ENCODE results near the gene SMCHD1. TPM values are rescaled to one million over a fixed set of nuclear protein-coding genes. Genes with fewer than 3 reads are reported as not detected.

The SMCHD1 gene
- total RNA-seq, 1 donor from 2014 or later = 29.7 TPM

DNA sequence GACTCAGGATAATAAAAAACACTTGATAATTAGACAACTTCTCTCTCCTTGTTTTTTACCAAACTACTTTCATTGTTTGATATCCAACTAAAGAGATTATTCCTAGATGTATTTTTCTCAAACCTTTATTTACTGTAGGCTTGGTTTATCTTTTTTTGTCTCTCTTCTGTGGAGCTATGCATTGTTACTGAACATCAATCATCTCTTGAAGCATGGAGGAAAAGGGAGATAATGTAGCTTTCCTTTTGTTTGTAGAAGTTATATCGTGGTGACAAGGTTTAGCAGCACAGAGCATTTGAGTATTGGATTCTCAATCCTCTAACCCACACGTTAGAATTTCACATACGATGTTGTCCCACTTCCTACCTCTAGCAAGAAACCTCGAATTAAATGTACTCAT lies 41.7 kb downstream of the SMCHD1 start:
- no peaks in the 10 kb centered on the region for H3K4me1 ChIP-seq (ENCODE audit: insufficient read depth, low read length)
- no peak overlapping the region for H2AFZ ChIP-seq (ENCODE audit: low read depth, low read length)
- peaks cover 11% of the 10 kb centered on the region for H3K79me2 ChIP-seq (ENCODE audit: insufficient read depth, low read length)
- H3K9me3 ChIP-seq (ENCODE audit: insufficient read depth, low read depth, low read length) = no peaks in the 10 kb centered on the region
- H3K27ac ChIP-seq (ENCODE audit: low read depth, low read length) = no peak overlapping the region
- no peak overlapping the region for H3K4me3 ChIP-seq (ENCODE audit: insufficient read depth, low read depth, low read length)
- H3K4me3 Mint-ChIP-seq (ENCODE audit: unreplicated experiment) = no peak overlapping the region
- H3K9me3 Mint-ChIP-seq (ENCODE audit: unreplicated experiment) = no peaks in the 10 kb centered on the region
- peaks cover 6% of the 10 kb centered on the region for H3K36me3 Mint-ChIP-seq (ENCODE audit: low read depth, unreplicated experiment)
- FAIRE-seq = no peak
- no peak for DNase-seq (ENCODE audit: low read depth)
- peaks cover 5% of the 10 kb centered on the region for H4K20me1 ChIP-seq (ENCODE audit: insufficient read depth, low read length)
- H3K4me1 Mint-ChIP-seq (ENCODE audit: low read depth, unreplicated experiment) = peaks cover 2% of the 10 kb centered on the region
- TF ChIP-seq EZH2 (IDR thresholded peaks at IDR 0.05; ENCODE audit: insufficient read depth, low read length) = no peak
- TF ChIP-seq, protein P1, sequence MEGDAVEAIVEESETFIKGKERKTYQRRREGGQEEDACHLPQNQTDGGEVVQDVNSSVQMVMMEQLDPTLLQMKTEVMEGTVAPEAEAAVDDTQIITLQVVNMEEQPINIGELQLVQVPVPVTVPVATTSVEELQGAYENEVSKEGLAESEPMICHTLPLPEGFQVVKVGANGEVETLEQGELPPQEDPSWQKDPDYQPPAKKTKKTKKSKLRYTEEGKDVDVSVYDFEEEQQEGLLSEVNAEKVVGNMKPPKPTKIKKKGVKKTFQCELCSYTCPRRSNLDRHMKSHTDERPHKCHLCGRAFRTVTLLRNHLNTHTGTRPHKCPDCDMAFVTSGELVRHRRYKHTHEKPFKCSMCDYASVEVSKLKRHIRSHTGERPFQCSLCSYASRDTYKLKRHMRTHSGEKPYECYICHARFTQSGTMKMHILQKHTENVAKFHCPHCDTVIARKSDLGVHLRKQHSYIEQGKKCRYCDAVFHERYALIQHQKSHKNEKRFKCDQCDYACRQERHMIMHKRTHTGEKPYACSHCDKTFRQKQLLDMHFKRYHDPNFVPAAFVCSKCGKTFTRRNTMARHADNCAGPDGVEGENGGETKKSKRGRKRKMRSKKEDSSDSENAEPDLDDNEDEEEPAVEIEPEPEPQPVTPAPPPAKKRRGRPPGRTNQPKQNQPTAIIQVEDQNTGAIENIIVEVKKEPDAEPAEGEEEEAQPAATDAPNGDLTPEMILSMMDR (IDR thresholded peaks at IDR 0.05; ENCODE audit: insufficient read depth, low read depth, low read length) = no peak
- H3K36me3 ChIP-seq (ENCODE audit: insufficient read depth, low read length) = peaks cover 20% of the 10 kb centered on the region
- H3K4me2 ChIP-seq (ENCODE audit: low read length) = no peak overlapping the region
- H3K27me3 ChIP-seq (ENCODE audit: insufficient read depth, low read length) = no peaks in the 10 kb centered on the region
- H3K9ac ChIP-seq (ENCODE audit: low read length) = no peak overlapping the region
- no peak overlapping the region for H3K27ac Mint-ChIP-seq (ENCODE audit: unreplicated experiment)
- no peaks in the 10 kb centered on the region for H3K27me3 Mint-ChIP-seq (ENCODE audit: low read depth, unreplicated experiment)

- no peak overlapping the region for H3K4me3 Mint-ChIP-seq (ENCODE audit: unreplicated experiment)
Observed at GRCh38 chr18:2699001-2699400, 43.5 kb downstream of the SMCHD1 start.

DNA sequence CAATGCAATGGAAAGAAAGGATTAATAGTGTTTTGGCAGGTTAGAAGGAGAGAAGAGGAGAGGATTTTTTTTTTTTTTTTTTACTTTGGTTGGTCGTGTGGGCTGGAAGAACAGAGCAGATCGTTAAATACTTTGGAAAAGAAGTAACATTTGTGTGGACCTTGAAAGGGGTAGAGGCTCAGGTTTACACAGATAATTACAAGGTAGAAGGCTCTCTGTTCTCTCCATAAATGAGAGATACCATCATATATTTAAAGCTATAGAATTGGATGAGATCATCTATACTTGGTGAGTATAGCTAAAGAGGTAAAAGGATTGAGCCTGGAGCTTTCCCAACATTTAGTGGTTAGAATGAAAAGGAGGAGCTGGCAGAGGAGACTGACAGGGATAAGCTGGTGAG lies 49.0 kb downstream of the SMCHD1 start:
- H3K9ac ChIP-seq (ENCODE audit: low read length) = no peak overlapping the region
- no peak overlapping the region for H2AFZ ChIP-seq (ENCODE audit: low read depth, low read length)
- H3K4me3 ChIP-seq (ENCODE audit: insufficient read depth, low read depth, low read length) = no peak overlapping the region
- H3K4me2 ChIP-seq (ENCODE audit: low read length) = no peak overlapping the region
- H3K9me3 ChIP-seq (ENCODE audit: insufficient read depth, low read depth, low read length) = no peaks in the 10 kb centered on the region
- no peaks in the 10 kb centered on the region for H3K4me1 ChIP-seq (ENCODE audit: insufficient read depth, low read length)
- H3K36me3 ChIP-seq (ENCODE audit: insufficient read depth, low read length) = peaks cover 35% of the 10 kb centered on the region
- Mint-ChIP-seq H3K27me3 (ENCODE audit: low read depth, unreplicated experiment) (no peaks in the 10 kb centered on the region), H3K4me3 (ENCODE audit: unreplicated experiment) (no peak overlapping the region), H3K36me3 (ENCODE audit: low read depth, unreplicated experiment) (peaks cover 1% of the 10 kb centered on the region), H3K4me1 (ENCODE audit: low read depth, unreplicated experiment) (peaks cover 2% of the 10 kb centered on the region), H3K27ac (ENCODE audit: unreplicated experiment) (no peak overlapping the region), H3K9me3 (ENCODE audit: unreplicated experiment) (no peaks in the 10 kb centered on the region)
- H3K27ac ChIP-seq (ENCODE audit: low read depth, low read length) = no peak overlapping the region
- no peaks in the 10 kb centered on the region for H3K27me3 ChIP-seq (ENCODE audit: insufficient read depth, low read length)
- no peak for DNase-seq (ENCODE audit: low read depth)
- peaks cover 4% of the 10 kb centered on the region for H4K20me1 ChIP-seq (ENCODE audit: insufficient read depth, low read length)
- FAIRE-seq = no peak
- H3K79me2 ChIP-seq (ENCODE audit: insufficient read depth, low read length) = no peaks in the 10 kb centered on the region
- TF ChIP-seq, protein P1 (IDR thresholded peaks at IDR 0.05; ENCODE audit: insufficient read depth, low read depth, low read length) = no peak
- TF ChIP-seq EZH2 (IDR thresholded peaks at IDR 0.05; ENCODE audit: insufficient read depth, low read length) = no peak

More at GRCh38 chr18:2699001-2699400, 43.5 kb downstream of the SMCHD1 start:
- Histone ChIP-seq H3K36me3 (ENCODE audit: insufficient read depth, low read length) (peaks cover 22% of the 10 kb centered on the region), H3K9ac (ENCODE audit: low read length) (no peak overlapping the region), H3K4me1 (ENCODE audit: insufficient read depth, low read length) (no peaks in the 10 kb centered on the region), H3K27me3 (ENCODE audit: insufficient read depth, low read length) (no peaks in the 10 kb centered on the region), H3K4me2 (ENCODE audit: low read length) (no peak overlapping the region), H3K4me3 (ENCODE audit: insufficient read depth, low read depth, low read length) (no peak overlapping the region), H2AFZ (ENCODE audit: low read depth, low read length) (no peak overlapping the region), H4K20me1 (ENCODE audit: insufficient read depth, low read length) (no peaks in the 10 kb centered on the region), H3K27ac (ENCODE audit: low read depth, low read length) (no peak overlapping the region), H3K79me2 (ENCODE audit: insufficient read depth, low read length) (peaks cover under 1% of the 10 kb centered on the region), H3K9me3 (ENCODE audit: insufficient read depth, low read depth, low read length) (no peaks in the 10 kb centered on the region)
- Mint-ChIP-seq H3K36me3 (ENCODE audit: low read depth, unreplicated experiment) (peaks cover 6% of the 10 kb centered on the region), H3K27ac (ENCODE audit: unreplicated experiment) (no peak overlapping the region), H3K9me3 (ENCODE audit: unreplicated experiment) (no peaks in the 10 kb centered on the region), H3K4me1 (ENCODE audit: low read depth, unreplicated experiment) (no peaks in the 10 kb centered on the region), H3K27me3 (ENCODE audit: low read depth, unreplicated experiment) (no peaks in the 10 kb centered on the region)
- FAIRE-seq (no peak), DNase-seq (ENCODE audit: low read depth) (no peak)
- TF ChIP-seq EZH2 (IDR thresholded peaks at IDR 0.05; ENCODE audit: insufficient read depth, low read length) = no peak
- TF ChIP-seq, protein P1 (IDR thresholded peaks at IDR 0.05; ENCODE audit: insufficient read depth, low read depth, low read length) = no peak
